Esophagus squamous epithelium (tissue), 5 donors: Measurements from ENCODE around the gene TMEM266. TPM values are rescaled to one million over a fixed set of nuclear protein-coding genes. Genes with fewer than 3 reads are reported as not detected.

Experiments
- DNase-seq: peaks from one replicate; lab custom pipeline; 2025; lab: John Stamatoyannopoulos, UW
- H3K27ac ChIP-seq, 4 donors: fragments of 200-600 bp; sonication (generic); one replicate each; pipeline ENCODE4 v1.5.1; 2016 to 2019; ENCODE audit warnings: mild to moderate bottlenecking in 1 of 4
- H3K27me3 ChIP-seq, 4 donors: fragments of 200-600 bp; sonication (generic); 1 replicate in 3 of 4; 2 replicates in 1 of 4; pipeline versions ENCODE4 v1.5.1 to v1.6.0; 2017 to 2021; ENCODE audit warnings: antibody characterized with exemption in 1 of 4
- H3K36me3 ChIP-seq, 3 donors: fragments of 200-600 bp; sonication (generic); one replicate each; pipeline ENCODE4 v1.5.1; 2016 to 2019
- H3K4me1 ChIP-seq, 3 donors: fragments of 200-600 bp; sonication (generic); one replicate each; pipeline ENCODE4 v1.5.1; 2017 to 2019
- H3K4me3 ChIP-seq, 4 donors: fragments of 200-600 bp; sonication (generic); 1 replicate in 3 of 4; 2 replicates in 1 of 4; pipeline ENCODE4 v1.5.1; 2016 to 2019; ENCODE audit warnings: mild to moderate bottlenecking in 2 of 4, moderate library complexity in 1 of 4
- H3K9me3 ChIP-seq, 3 donors: fragments of 200-600 bp; sonication (generic); one replicate each; pipeline ENCODE4 v1.5.1; 2016 to 2019
- CTCF ChIP-seq, 6 experiments: fragments of 450-650 bp in 4 of 6; fragments of 200-600 bp in 2 of 6; sonication (generic) in 2 of 6; IDR thresholded peaks; one replicate each; pipeline ENCODE4 v1.5.1; 2016 to 2019; ENCODE audit warnings: antibody characterized with exemption in 6 of 6, mild to moderate bottlenecking in 4 of 6, moderate library complexity in 4 of 6
- POLR2A ChIP-seq, 4 donors: fragments of 450-650 bp; IDR thresholded peaks; one replicate each; pipeline ENCODE4 v1.6.1; 2017; ENCODE audit warnings: antibody characterized with exemption in 4 of 4, mild to moderate bottlenecking in 4 of 4, moderate library complexity in 3 of 4
- WGBS, 2 donors: methylation state at CpG; one replicate each; pipeline ENCODE4 v1.1.5; 2018; 5-methylcytosine and 5-hydroxymethylcytosine counted together
- intact Hi-C: fragments of 100-400 bp; cut with DNase I; formaldehyde crosslinking; loops from one replicate; pipeline ENCODE4 v1.15.0; 2022
- total RNA-seq, 4 donors: library from RNA; depleted of rRNA; stranded (reverse); fragments of >200 nt; gene quantifications; one replicate each; pipeline ENCODE4 v1.1.0, GENCODE V29; 2016
- donor health status: DM: yes; HTN: yes; CAD: no.

The TMEM266 gene
- total RNA-seq, 4 donors from 2014 or later = 0.19 to 0.79 (median 0.29) TPM; not detected in 1

- no peak overlapping the region for H3K27ac ChIP-seq
- no peaks in the 10 kb centered on the region for H3K4me1 ChIP-seq
- no peaks in the 10 kb centered on the region for H3K36me3 ChIP-seq
- intact Hi-C loops = no loop called here
- no peak for DNase-seq
- H3K27me3 ChIP-seq = peaks cover 0 to 16% (median 0%) of the 10 kb centered on the region in 4 donors
- H3K4me3 ChIP-seq = no peak overlapping the region
- TF ChIP-seq POLR2A (IDR thresholded peaks at IDR 0.05) = no peak
- no peak for TF ChIP-seq CTCF (IDR thresholded peaks at IDR 0.05)
- WGBS, 2 donors = 59 to 68% methylated on average over 6 to 11 of the region's 13 CpGs
- H3K9me3 ChIP-seq = no peaks in the 10 kb centered on the region
These were observed 124.9 kb downstream of the TMEM266 start for GRCh38 chr15:76184650-76185035.

- peaks cover 0 to 25% (median 0%) of the 10 kb centered on the region in 4 donors for H3K27me3 ChIP-seq
- H3K4me3 ChIP-seq = no peak overlapping the region
- no peaks in the 10 kb centered on the region for H3K9me3 ChIP-seq
- no peaks in the 10 kb centered on the region for H3K36me3 ChIP-seq
- H3K27ac ChIP-seq = no peak overlapping the region
- intact Hi-C loops = no loop called here
- DNase-seq = no peak
- H3K4me1 ChIP-seq = peaks cover 0 to 8% (median 0%) of the 10 kb centered on the region in 3 donors
- 29% methylated on average over 1 of the region's 3 CpGs; no CpG with 5 or more reads in 1 of the 2 donors for WGBS, 2 donors
- TF ChIP-seq POLR2A (IDR thresholded peaks at IDR 0.05) (no peak), CTCF (IDR thresholded peaks at IDR 0.05) (peak in 5 of 6 experiments; percentile 41 to 72 (median 58))
These were observed 125.9 kb downstream of the TMEM266 start for GRCh38 chr15:76185716-76186115.

GRCh38 chr15:76187163-76187562, 127.4 kb downstream of the TMEM266 start:
- WGBS, 2 donors = 62 to 75% methylated on average over 3 to 4 of the region's 4 CpGs
- Histone ChIP-seq H3K27ac (no peak overlapping the region), H3K4me3 (no peak overlapping the region), H3K9me3 (no peaks in the 10 kb centered on the region), H3K36me3 (no peaks in the 10 kb centered on the region), H3K27me3 (peaks cover 0 to 35% (median 0%) of the 10 kb centered on the region in 4 donors), H3K4me1 (peaks cover 0 to 17% (median 4%) of the 10 kb centered on the region in 3 donors)
- intact Hi-C loops = no loop called here
- DNase-seq = no peak
- TF ChIP-seq CTCF (IDR thresholded peaks at IDR 0.05) = no peak
- no peak for TF ChIP-seq POLR2A (IDR thresholded peaks at IDR 0.05)

- intact Hi-C loops = no loop called here
- TF ChIP-seq POLR2A (IDR thresholded peaks at IDR 0.05) = no peak
- TF ChIP-seq CTCF (IDR thresholded peaks at IDR 0.05) = no peak
- H3K36me3 ChIP-seq = no peaks in the 10 kb centered on the region
- peaks cover 0 to 20% (median 4%) of the 10 kb centered on the region in 3 donors for H3K4me1 ChIP-seq
- H3K9me3 ChIP-seq = no peaks in the 10 kb centered on the region
- WGBS, 2 donors = 58 to 68% methylated on average over 2 of the region's 2 CpGs
- peaks cover 0 to 49% (median 0%) of the 10 kb centered on the region in 4 donors for H3K27me3 ChIP-seq
- no peak overlapping the region for H3K27ac ChIP-seq
- H3K4me3 ChIP-seq = no peak overlapping the region
- no peak for DNase-seq
These were observed 129.3 kb downstream of the TMEM266 start for GRCh38 chr15:76189106-76189505.

GRCh38 chr15:76190070-76190564, 130.3 kb downstream of the TMEM266 start:
- no peak for DNase-seq
- H3K4me1 ChIP-seq = peaks cover 0 to 30% (median 8%) of the 10 kb centered on the region in 3 donors
- TF ChIP-seq POLR2A (IDR thresholded peaks at IDR 0.05) (no peak), CTCF (IDR thresholded peaks at IDR 0.05) (no peak)
- no peaks in the 10 kb centered on the region for H3K36me3 ChIP-seq
- no peak overlapping the region for H3K4me3 ChIP-seq
- no peaks in the 10 kb centered on the region for H3K9me3 ChIP-seq
- H3K27ac ChIP-seq = no peak overlapping the region
- WGBS, 2 donors = 35 to 43% methylated on average over 10 to 12 of the region's 12 CpGs
- intact Hi-C loops = loop anchor here (10.0 kb wide), 1 partner anchor 135 kb away; no protein-coding TSS in a partner anchor
- peaks cover 0 to 43% (median 0%) of the 10 kb centered on the region in 4 donors for H3K27me3 ChIP-seq
